Caco-2 (cell line): ENCODE measurements around the gene CD58. TPM values are rescaled to one million over a fixed set of nuclear protein-coding genes. Genes with fewer than 3 reads are reported as not detected.

ENCODE experiments used
- BruUV-seq: library from RNA; stranded (reverse); fragments of 400-500 nt; replicated peaks from 2 replicates; lab custom pipeline; 2021; lab: Mats Ljungman, UMichigan
- CTCF ChIA-PET: fragments of 300-600 bp; sonication (Branson Sonifier 250); formaldehyde crosslinking; loops from one replicate; lab custom pipeline; 2022; ENCODE audit warnings: antibody characterized with exemption; lab: Charles Lee
- POLR2A ChIA-PET: fragments of 300-600 bp; sonication (Branson Sonifier 250); formaldehyde crosslinking; loops from one replicate; lab custom pipeline; 2022; ENCODE audit warnings: antibody characterized with exemption; lab: Charles Lee
- DNase-seq, 2 experiments: peaks; one replicate each; pipeline versions ENCODE4 v3.0.0 to v3.0.0-alpha.2; 2020 to 2022
- H3K27me3 ChIP-seq: replicated peaks from 2 replicates; pipeline ENCODE4 v1.6.0; 2011; ENCODE audit warnings: low read length; ENCODE audit not compliant: control insufficient read depth, insufficient read depth
- H3K36me3 ChIP-seq: 2 replicates; pipeline ENCODE4 v1.5.1; 2011; ENCODE audit warnings: low read length; ENCODE audit not compliant: control insufficient read depth, insufficient read depth
- H3K4me1 ChIP-seq: fragments of 250-450 bp; sonication (Bioruptor Pico); 2 replicates; pipeline ENCODE4 v1.5.1; 2020; ENCODE audit warnings: mild to moderate bottlenecking
- H3K4me3 ChIP-seq: 2 replicates; pipeline ENCODE4 v1.5.1; 2011; ENCODE audit warnings: low read depth, mild to moderate bottlenecking, control low read depth, low read length
- H3K9me3 ChIP-seq: fragments of 250-450 bp; sonication (Bioruptor Pico); 2 replicates; pipeline ENCODE4 v1.5.1; 2020; ENCODE audit warnings: mild to moderate bottlenecking, moderate library complexity
- H3K27ac Mint-ChIP-seq: one replicate; pipeline ENCODE4 v1.8.0; 2022; ENCODE audit warnings: mixed read lengths; ENCODE audit not compliant: unreplicated experiment
- H3K27me3 Mint-ChIP-seq: one replicate; pipeline ENCODE4 v1.8.0; 2022; ENCODE audit warnings: mixed read lengths; ENCODE audit not compliant: insufficient read depth, unreplicated experiment
- H3K36me3 Mint-ChIP-seq: one replicate; pipeline ENCODE4 v1.8.0; 2022; ENCODE audit warnings: mild to moderate bottlenecking, mixed read lengths; ENCODE audit not compliant: insufficient read depth, unreplicated experiment
- H3K4me1 Mint-ChIP-seq: one replicate; pipeline ENCODE4 v1.8.0; 2022; ENCODE audit warnings: low read depth, mixed read lengths; ENCODE audit not compliant: unreplicated experiment
- H3K4me3 Mint-ChIP-seq: one replicate; pipeline ENCODE4 v1.8.0; 2022; ENCODE audit warnings: mild to moderate bottlenecking, moderate library complexity, mixed read lengths; ENCODE audit not compliant: unreplicated experiment
- H3K9me3 Mint-ChIP-seq: one replicate; pipeline ENCODE4 v1.8.0; 2022; ENCODE audit warnings: mixed read lengths; ENCODE audit not compliant: unreplicated experiment
- intact Hi-C: fragments of 100-400 bp; cut with micrococcal nuclease; formaldehyde crosslinking; loops from one replicate; pipeline ENCODE4 v1.10.0; 2022; ENCODE audit not compliant: unreplicated experiment
- microRNA-seq: library from miRNA; unstranded; fragments of <30 nt; microRNA quantifications from one replicate; pipeline ENCODE4 v1.2.0, GENCODE V29; 2022
- total RNA-seq: library from RNA; stranded (reverse); gene quantifications from 2 replicates; pipeline ENCODE4 v1.2.3, GENCODE V29; 2022
- TF ChIP-seq, protein P1 (sequence below), 2 experiments: fragments of 200-600 bp in 1 of 2; IDR thresholded peaks; 1 replicate in 1 of 2; 2 replicates in 1 of 2; pipeline versions ENCODE4 v1.5.1 to v1.8.0; 2011 to 2022; ENCODE audit warnings: antibody characterized with exemption in 1 of 2, control low read depth in 1 of 2, inconsistent platforms in 1 of 2, low read depth in 1 of 2, low read length in 1 of 2, mild to moderate bottlenecking in 1 of 2, moderate library complexity in 1 of 2; ENCODE audit not compliant: insufficient read depth in 1 of 2, severe bottlenecking in 1 of 2, unreplicated experiment in 1 of 2

CD58 gene
- total RNA-seq, 1 experiment from 2014 or later, result 5.6 TPM

DNA sequence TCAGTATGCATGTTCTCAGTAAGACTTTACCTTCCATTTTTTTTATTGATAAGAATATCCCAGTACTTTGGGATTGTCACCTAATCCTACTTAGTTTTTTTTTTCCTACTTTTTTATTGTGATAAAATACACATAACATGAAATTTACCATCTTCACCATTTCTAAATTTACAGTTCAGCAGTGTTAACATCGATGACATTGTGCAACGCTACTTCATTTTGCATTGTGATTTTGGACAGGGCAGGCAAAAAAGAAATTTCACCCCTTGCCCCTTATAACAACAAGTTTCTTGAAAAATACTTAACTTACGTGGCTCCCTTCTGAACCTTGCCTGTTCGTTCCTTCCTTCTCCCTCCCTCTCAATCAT, 105.4 kb downstream of the CD58 start:
- H3K4me3 Mint-ChIP-seq, result no peak overlapping the region
- H3K27me3 Mint-ChIP-seq, result no peaks in the 10 kb centered on the region
- no peak overlapping the region for H3K4me3 ChIP-seq
- peaks cover 20% of the 10 kb centered on the region for H3K4me1 Mint-ChIP-seq
- no peaks in the 10 kb centered on the region for H3K36me3 Mint-ChIP-seq
- CTCF ChIA-PET, result interaction anchor here (1.0 to 1.9 kb wide), 2 partner anchors 11 to 20 kb away, joined by 3 to 7 read pairs; no protein-coding TSS in a partner anchor
- BruUV-seq, result no TSS peak
- no peak for DNase-seq
- no peaks in the 10 kb centered on the region for H3K9me3 ChIP-seq
- H3K4me1 ChIP-seq, result peaks cover 23% of the 10 kb centered on the region
- peak overlapping the region; percentile 40 for H3K27ac Mint-ChIP-seq
- H3K9me3 Mint-ChIP-seq, result peaks cover 10% of the 10 kb centered on the region
- intact Hi-C loops, result no loop called here
- H3K36me3 ChIP-seq, result no peaks in the 10 kb centered on the region
- POLR2A ChIA-PET, result no interaction called here
- TF ChIP-seq, protein P1, sequence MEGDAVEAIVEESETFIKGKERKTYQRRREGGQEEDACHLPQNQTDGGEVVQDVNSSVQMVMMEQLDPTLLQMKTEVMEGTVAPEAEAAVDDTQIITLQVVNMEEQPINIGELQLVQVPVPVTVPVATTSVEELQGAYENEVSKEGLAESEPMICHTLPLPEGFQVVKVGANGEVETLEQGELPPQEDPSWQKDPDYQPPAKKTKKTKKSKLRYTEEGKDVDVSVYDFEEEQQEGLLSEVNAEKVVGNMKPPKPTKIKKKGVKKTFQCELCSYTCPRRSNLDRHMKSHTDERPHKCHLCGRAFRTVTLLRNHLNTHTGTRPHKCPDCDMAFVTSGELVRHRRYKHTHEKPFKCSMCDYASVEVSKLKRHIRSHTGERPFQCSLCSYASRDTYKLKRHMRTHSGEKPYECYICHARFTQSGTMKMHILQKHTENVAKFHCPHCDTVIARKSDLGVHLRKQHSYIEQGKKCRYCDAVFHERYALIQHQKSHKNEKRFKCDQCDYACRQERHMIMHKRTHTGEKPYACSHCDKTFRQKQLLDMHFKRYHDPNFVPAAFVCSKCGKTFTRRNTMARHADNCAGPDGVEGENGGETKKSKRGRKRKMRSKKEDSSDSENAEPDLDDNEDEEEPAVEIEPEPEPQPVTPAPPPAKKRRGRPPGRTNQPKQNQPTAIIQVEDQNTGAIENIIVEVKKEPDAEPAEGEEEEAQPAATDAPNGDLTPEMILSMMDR (IDR thresholded peaks at IDR 0.05; ENCODE audit: insufficient read depth in 1 of 2, low read depth in 1 of 2, low read length in 1 of 2, severe bottlenecking in 1 of 2, unreplicated experiment in 1 of 2), result no peak
- no peaks in the 10 kb centered on the region for H3K27me3 ChIP-seq

Small RNA genes lying within 50 kb of the gene (microRNA-seq; reads per million reads assigned to microRNA genes)
- not detected for gene MIR548AC

Other genes starting within 250 kb of the CD58 start
- gene ATP1A1, start 197.8 kb downstream of the CD58 start, total RNA-seq, result 479 and 508 TPM in 2 replicates
- gene IGSF3, start 96.7 kb upstream of the CD58 start, total RNA-seq, result 21.8 and 24.0 TPM in 2 replicates
- not detected in 2 replicates for gene CD2, start 183.4 kb upstream of the CD58 start, total RNA-seq